Chondrocyte (in vitro differentiated cells): ENCODE results near the gene LTB4R. TPM values are rescaled to one million over a fixed set of nuclear protein-coding genes. Genes with fewer than 3 reads are reported as not detected.
"Not testable (repeated sequence)": the region's sequence is repeated elsewhere in the genome, so short reads cannot be mapped to it uniquely, and the experiment has no call there.

ENCODE experiments used
- DNase-seq: peaks from one replicate; pipeline ENCODE4 v3.0.0; 2021; ENCODE audit warnings: mixed read lengths, low spot score
- H3K27ac Mint-ChIP-seq: one replicate; pipeline ENCODE4 v1.8.0; 2021; ENCODE audit warnings: mild to moderate bottlenecking, moderate library complexity, mixed read lengths; ENCODE audit not compliant: unreplicated experiment
- H3K27me3 Mint-ChIP-seq: 2 replicates; pipeline ENCODE4 v1.8.0; 2021; ENCODE audit warnings: low read depth, mixed read lengths
- H3K36me3 Mint-ChIP-seq: 2 replicates; pipeline ENCODE4 v1.8.0; 2021; ENCODE audit warnings: low read depth, mixed read lengths
- H3K4me1 Mint-ChIP-seq: 2 replicates; pipeline ENCODE4 v1.8.0; 2021; ENCODE audit warnings: low read depth, mild to moderate bottlenecking, mixed read lengths
- H3K4me3 Mint-ChIP-seq: one replicate; pipeline ENCODE4 v1.8.0; 2021; ENCODE audit warnings: mild to moderate bottlenecking, moderate library complexity, mixed read lengths; ENCODE audit not compliant: unreplicated experiment
- H3K9me3 Mint-ChIP-seq: 2 replicates; pipeline ENCODE4 v1.8.0; 2021; ENCODE audit warnings: low read depth, mixed read lengths
- total RNA-seq: library from RNA; stranded (reverse); gene quantifications from 3 replicates; pipeline ENCODE4 v1.2.1, GENCODE V29; 2021
- TF ChIP-seq, protein P1 (sequence below): fragments of 200-600 bp; sonication (generic); IDR thresholded peaks from 2 replicates; pipeline ENCODE4 v1.5.0; 2021; ENCODE audit warnings: antibody characterized with exemption, mild to moderate bottlenecking, moderate library complexity

The LTB4R gene
- total RNA-seq, 1 donor from 2014 or later: 7.3 TPM

DNA sequence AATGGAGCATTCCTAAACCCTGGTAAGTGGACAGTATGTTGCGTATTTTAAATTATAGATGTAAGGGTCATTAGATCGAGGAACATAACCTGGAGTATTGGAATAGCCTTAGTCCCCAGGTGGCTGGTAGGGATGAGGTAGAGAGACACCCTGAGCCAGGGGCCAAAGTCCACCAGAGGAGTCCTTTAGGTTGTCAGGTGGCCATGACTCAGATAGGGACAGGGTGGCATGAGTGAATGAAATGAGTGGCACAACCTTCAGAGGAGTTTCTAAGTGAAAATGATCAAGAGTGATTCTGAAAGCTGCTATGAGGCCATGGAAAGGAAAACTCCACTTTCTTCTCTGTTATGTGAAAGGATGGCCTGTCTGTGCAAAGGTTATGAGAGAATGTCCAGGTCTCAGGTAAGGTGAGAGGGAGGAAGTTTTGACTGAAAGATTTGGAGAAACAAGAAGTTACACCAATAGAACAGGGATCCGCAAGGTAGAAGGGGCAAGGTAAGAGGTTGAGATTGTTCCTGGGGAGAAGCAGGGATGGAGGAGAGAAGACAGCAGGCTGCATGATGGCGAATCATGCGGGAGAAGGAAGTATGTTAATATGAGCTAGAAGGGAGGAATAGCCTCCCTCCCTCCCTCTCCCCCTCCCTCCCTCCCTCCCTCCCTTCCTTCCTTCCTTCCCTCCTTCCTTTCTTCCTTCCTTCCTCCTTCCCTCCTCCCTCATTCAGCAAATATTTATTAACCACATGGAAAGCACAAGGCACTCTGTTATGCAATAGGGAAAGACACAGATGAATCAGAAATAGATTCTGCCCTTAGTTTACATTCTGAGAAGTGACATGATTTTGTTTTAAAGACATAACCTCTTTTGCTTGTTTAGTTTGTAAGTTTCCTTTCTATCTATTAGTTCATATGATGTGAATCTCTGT lies 42.5 kb downstream of the LTB4R start:
- peaks cover 2% of the 10 kb centered on the region for H3K4me1 Mint-ChIP-seq
- no peak for DNase-seq
- H3K27me3 Mint-ChIP-seq: peaks cover 32% of the 10 kb centered on the region
- no peaks in the 10 kb centered on the region for H3K9me3 Mint-ChIP-seq
- no peak overlapping the region for H3K4me3 Mint-ChIP-seq
- no peaks in the 10 kb centered on the region for H3K36me3 Mint-ChIP-seq
- H3K27ac Mint-ChIP-seq: no peak overlapping the region
- TF ChIP-seq, protein P1, sequence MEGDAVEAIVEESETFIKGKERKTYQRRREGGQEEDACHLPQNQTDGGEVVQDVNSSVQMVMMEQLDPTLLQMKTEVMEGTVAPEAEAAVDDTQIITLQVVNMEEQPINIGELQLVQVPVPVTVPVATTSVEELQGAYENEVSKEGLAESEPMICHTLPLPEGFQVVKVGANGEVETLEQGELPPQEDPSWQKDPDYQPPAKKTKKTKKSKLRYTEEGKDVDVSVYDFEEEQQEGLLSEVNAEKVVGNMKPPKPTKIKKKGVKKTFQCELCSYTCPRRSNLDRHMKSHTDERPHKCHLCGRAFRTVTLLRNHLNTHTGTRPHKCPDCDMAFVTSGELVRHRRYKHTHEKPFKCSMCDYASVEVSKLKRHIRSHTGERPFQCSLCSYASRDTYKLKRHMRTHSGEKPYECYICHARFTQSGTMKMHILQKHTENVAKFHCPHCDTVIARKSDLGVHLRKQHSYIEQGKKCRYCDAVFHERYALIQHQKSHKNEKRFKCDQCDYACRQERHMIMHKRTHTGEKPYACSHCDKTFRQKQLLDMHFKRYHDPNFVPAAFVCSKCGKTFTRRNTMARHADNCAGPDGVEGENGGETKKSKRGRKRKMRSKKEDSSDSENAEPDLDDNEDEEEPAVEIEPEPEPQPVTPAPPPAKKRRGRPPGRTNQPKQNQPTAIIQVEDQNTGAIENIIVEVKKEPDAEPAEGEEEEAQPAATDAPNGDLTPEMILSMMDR: no peak

DNA sequence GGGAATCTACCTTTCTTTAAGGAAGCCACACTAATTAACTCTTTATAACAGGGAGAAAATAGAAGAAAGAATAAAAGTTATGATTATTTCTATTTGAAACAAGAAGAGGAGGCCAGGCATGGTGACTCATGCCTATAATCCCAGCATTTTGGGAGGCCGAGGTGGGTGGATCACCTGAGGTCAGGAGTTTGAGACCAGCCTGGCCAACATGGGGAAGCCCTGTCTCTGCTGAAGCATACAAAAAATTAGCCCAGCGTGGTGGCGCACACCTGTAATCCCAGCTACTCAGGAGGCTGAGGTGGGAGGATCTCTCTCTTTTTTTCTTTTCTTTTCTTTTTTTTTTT lies 43.2 kb downstream of the LTB4R start:
- peaks cover 31% of the 10 kb centered on the region for H3K27me3 Mint-ChIP-seq
- H3K4me3 Mint-ChIP-seq, H3K27ac Mint-ChIP-seq, H3K4me1 Mint-ChIP-seq, DNase-seq, H3K36me3 Mint-ChIP-seq, H3K9me3 Mint-ChIP-seq: not testable (repeated sequence)

DNA sequence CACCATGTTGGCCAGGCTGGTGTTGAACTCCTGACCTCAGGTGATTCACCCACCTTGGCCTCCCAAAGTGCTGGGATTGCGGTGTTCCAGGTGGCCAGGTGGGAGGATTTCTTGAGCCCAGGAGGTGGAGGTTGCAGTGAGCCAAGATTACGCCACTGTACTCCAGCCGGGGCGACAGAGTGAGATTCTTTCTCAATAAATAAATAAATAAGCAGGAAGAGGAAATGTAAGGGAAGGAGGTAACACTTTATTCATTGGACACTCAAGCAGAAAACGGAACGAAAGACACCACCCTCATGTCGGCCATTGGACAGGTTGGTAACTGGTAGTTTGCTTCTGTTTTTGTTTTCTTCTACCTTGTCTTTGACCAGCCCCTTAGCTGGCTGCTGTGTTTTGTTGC lies 43.7 kb downstream of the LTB4R start:
- H3K36me3 Mint-ChIP-seq: no peaks in the 10 kb centered on the region
- TF ChIP-seq, protein P1: no peak
- peaks cover 25% of the 10 kb centered on the region for H3K27me3 Mint-ChIP-seq
- peaks cover 2% of the 10 kb centered on the region for H3K4me1 Mint-ChIP-seq
- DNase-seq: no peak
- no peak overlapping the region for H3K27ac Mint-ChIP-seq
- no peaks in the 10 kb centered on the region for H3K9me3 Mint-ChIP-seq
- no peak overlapping the region for H3K4me3 Mint-ChIP-seq

DNA sequence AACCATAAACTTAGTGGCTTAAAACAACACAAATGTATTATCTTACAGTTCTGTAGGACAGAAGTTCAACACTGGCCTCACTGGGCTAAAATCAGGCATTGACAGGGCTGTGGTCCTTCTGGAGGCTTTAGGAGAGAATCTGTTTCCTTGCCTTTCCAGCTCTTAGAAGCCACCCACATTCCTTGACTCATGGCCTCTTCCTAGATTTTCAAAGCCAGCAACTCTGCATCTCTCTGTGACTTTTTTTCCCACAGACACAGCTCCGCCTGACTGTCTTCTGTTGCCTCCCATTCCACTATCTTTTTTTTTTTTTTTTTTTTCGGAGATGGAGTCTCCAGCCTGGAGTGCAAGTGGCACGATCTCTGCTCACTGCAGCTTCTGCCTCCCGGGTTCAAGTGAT lies 44.9 kb downstream of the LTB4R start:
- H3K27me3 Mint-ChIP-seq: peaks cover 17% of the 10 kb centered on the region
- H3K4me1 Mint-ChIP-seq: peaks cover 2% of the 10 kb centered on the region
- no peak overlapping the region for H3K4me3 Mint-ChIP-seq
- no peaks in the 10 kb centered on the region for H3K36me3 Mint-ChIP-seq
- TF ChIP-seq, protein P1: no peak
- H3K27ac Mint-ChIP-seq: no peak overlapping the region
- H3K9me3 Mint-ChIP-seq: no peaks in the 10 kb centered on the region
- DNase-seq: no peak

DNA sequence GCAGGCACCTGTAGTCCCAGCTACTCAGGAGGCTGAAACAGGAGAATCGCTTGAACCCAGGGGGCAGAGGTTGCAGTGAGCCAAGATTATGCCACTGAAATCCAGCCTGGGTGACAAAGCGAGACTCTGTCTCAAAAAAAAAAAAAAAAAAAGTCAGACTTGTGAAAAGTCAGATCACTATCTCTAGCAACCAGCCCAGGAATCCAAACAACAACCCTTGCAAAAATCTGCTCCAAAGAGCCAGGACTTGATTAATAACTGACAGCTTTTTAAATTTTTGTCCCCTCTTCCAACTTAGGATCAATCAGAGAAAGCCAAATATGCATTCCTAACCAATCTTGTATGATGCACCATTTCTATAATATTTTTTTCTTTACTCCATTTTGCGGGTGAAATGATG lies 49.0 kb downstream of the LTB4R start:
- Mint-ChIP-seq H3K36me3 (no peaks in the 10 kb centered on the region), H3K4me3 (no peak overlapping the region), H3K27me3 (peaks cover 2% of the 10 kb centered on the region), H3K27ac (no peak overlapping the region), H3K9me3 (no peaks in the 10 kb centered on the region), H3K4me1 (peaks cover 3% of the 10 kb centered on the region)
- TF ChIP-seq, protein P1: no peak
- DNase-seq: no peak

DNA sequence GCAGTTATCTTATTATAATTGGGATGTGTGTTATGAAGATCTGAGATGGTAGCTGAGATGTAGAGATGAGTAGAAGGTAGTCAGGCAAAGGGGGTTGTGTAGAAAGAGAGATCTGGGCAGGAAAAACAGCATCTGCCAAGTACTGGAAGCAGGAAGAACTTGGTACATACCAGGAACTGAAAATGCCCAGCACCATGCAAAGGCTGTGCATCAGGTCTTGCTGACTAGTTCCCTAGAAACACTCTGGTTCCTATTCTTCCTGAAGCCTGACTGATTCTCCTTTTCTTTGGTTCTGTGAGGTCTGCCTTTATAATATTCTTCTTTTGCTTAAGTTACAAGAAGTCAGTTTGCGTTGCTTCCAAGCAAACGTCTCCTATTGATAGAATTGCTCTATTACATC lies 50.0 kb downstream of the LTB4R start:
- H3K4me1 Mint-ChIP-seq: peaks cover 13% of the 10 kb centered on the region
- no peaks in the 10 kb centered on the region for H3K36me3 Mint-ChIP-seq
- H3K27me3 Mint-ChIP-seq: peaks cover 2% of the 10 kb centered on the region
- no peak for DNase-seq
- H3K4me3 Mint-ChIP-seq: no peak overlapping the region
- no peaks in the 10 kb centered on the region for H3K9me3 Mint-ChIP-seq
- TF ChIP-seq, protein P1: no peak
- H3K27ac Mint-ChIP-seq: no peak overlapping the region
